Superior temporal gyrus (tissue), 1 donor: ENCODE data around the gene NKX6-2.

Experiments used
- DNase-seq: peaks from one replicate; pipeline ENCODE4 v3.0.0-alpha.2; 2016; ENCODE audit errors: extremely low spot score

NKX6-2 gene

GRCh38 chr10:132813001-132813401 lies 27.1 kb upstream of the NKX6-2 start:
- no peak for DNase-seq

GRCh38 chr10:132812520-132812919 lies 26.6 kb upstream of the NKX6-2 start:
- no peak for DNase-seq

GRCh38 chr10:132811891-132812481 lies 26.0 kb upstream of the NKX6-2 start:
- DNase-seq = no peak

GRCh38 chr10:132810807-132811700 lies 25.1 kb upstream of the NKX6-2 start:
- no peak for DNase-seq

GRCh38 chr10:132810141-132810806 lies 24.3 kb upstream of the NKX6-2 start:
- DNase-seq = no peak

- no peak for DNase-seq
Observed at GRCh38 chr10:132809232-132810140, 23.5 kb upstream of the NKX6-2 start.

- DNase-seq = no peak
Observed at GRCh38 chr10:132808383-132809231, 22.7 kb upstream of the NKX6-2 start.

GRCh38 chr10:132807621-132808049 lies 21.7 kb upstream of the NKX6-2 start:
- DNase-seq = no peak

GRCh38 chr10:132806561-132807003 lies 20.6 kb upstream of the NKX6-2 start:
- DNase-seq = no peak

- DNase-seq = no peak
Observed at GRCh38 chr10:132806110-132806509, 20.2 kb upstream of the NKX6-2 start.

- DNase-seq = no peak
Observed at GRCh38 chr10:132805599-132805998, 19.7 kb upstream of the NKX6-2 start.

- no peak for DNase-seq
Observed at GRCh38 chr10:132804785-132805426, 19.0 kb upstream of the NKX6-2 start.

GRCh38 chr10:132804287-132804686 lies 18.3 kb upstream of the NKX6-2 start:
- DNase-seq = no peak

GRCh38 chr10:132803416-132804210 lies 17.7 kb upstream of the NKX6-2 start:
- no peak for DNase-seq

- no peak for DNase-seq
Observed at GRCh38 chr10:132802694-132803320, 16.9 kb upstream of the NKX6-2 start.

- no peak for DNase-seq
Observed at GRCh38 chr10:132802048-132802447, 16.1 kb upstream of the NKX6-2 start.

GRCh38 chr10:132799865-132800264 lies 13.9 kb upstream of the NKX6-2 start:
- no peak for DNase-seq

GRCh38 chr10:132798876-132799275 lies 12.9 kb upstream of the NKX6-2 start:
- DNase-seq = no peak

- no peak for DNase-seq
Observed at GRCh38 chr10:132798403-132798802, 12.5 kb upstream of the NKX6-2 start.
